Heart left ventricle (tissue), 13 donors: ENCODE data around the gene P4HB.

Experiments
- CTCF ChIP-seq, 12 donors: fragments of 200-600 bp; sonication (generic) in 4 of 12; IDR thresholded peaks; one replicate each; pipeline versions ENCODE4 v1.5.0 to v1.8.0; 2018 to 2022; ENCODE audit warnings: antibody characterized with exemption in 12 of 12, mild to moderate bottlenecking in 5 of 12
- POLR2A ChIP-seq, 2 donors: fragments of 450-650 bp; IDR thresholded peaks; one replicate each; pipeline ENCODE4 v1.6.1; 2017; ENCODE audit warnings: antibody characterized with exemption in 2 of 2, mild to moderate bottlenecking in 2 of 2, moderate library complexity in 2 of 2
- donor health status: ischemic (EF 13 %, LVEDD 7.1; RV severe dilation, severe dysfunction).
- donor health status: DM: no; HTN: yes; CAD: no.
- donor health status: DM: no; HTN: no; CAD: no.
- donor health status: ischemic (EF 25% LVEDD 6.9; RV normal size, moderate dysfunction).
- donor health status: ischemic (EF 25% LVEDD 5.7; RV mildly dilated, moderate dysfunction).
- donor health status: ischemic (EF 35%, LVEDD 5.7; RV mildly dilated, moderate dysfunction).
- donor health status: nonischemic (EF 11% LVEDD 7.7; RV severe dilation, severe dysfunction).
- donor health status: DM: yes; HTN: yes; CAD: no.
- donor health status: PGD.
- donor health status: ischemic (EF 29% LVEDD 5.4; RV normal size, mild dysfunction).
- donor health status: nonischemic (EF 23%, LVEDD 6.1; RV moderate dilation, normal function).

DNA sequence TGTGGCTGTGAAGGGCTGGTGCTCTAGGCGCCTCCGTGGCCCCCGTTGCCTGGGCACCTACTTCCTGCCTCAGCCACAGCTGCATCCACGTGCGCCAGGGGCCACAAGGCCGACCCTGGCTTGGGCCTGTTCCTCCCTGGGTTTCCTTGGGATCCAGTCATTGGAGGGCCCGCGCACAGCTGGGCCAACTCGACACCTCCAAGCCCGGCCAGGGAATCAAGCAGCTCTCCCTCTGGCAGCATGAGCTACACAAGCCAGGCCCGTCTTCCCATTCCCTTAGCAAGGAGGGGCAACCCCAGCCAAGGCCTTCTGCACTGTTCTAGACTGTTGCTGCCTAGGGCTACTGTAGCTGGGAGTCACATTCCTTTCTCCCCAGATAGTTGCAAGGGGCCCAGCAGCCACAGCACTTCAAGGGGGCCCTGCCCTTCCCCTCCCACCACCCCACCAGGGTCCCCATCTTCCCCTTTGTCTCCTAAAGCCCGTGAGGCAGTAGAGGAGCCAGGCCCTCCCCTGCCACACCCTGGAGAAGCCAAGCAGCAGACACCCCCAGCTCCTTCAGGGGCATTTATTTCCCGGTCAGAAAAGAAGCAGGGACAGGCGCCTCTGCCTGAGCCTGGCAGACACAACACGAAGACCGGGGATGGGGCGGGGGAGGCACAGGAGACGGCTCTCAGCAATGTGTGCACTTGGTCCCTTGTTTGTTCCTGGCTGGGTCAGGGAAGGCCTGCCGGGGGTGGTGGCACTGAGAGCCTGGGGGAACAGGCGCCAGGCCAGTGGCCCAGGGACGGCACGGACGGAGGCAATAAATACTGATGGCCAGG is 7.0 kb upstream of the P4HB start:
- TF ChIP-seq CTCF (IDR thresholded peaks at IDR 0.05) (no peak), POLR2A (IDR thresholded peaks at IDR 0.05) (no peak)
